DND-41 (cell line): ENCODE data around the gene RAD51B.

Experiments used
- ATAC-seq: fragments of 200-7000 bp; cut with Tn5 transposase; 3 replicates; pipeline ENCODE4 v1.9.1; 2021; ENCODE audit warnings: low read depth; ENCODE audit not compliant: insufficient read depth
- DNase-seq: peaks from one replicate; pipeline ENCODE4 v3.0.0-alpha.2; 2020
- H2AFZ ChIP-seq: 2 replicates; pipeline ENCODE4 v1.6.0; 2012; ENCODE audit warnings: low read depth, low read length
- H3K27ac ChIP-seq: 2 replicates; pipeline ENCODE4 v1.5.1; 2012; ENCODE audit warnings: low read length, inconsistent platforms
- H3K27me3 ChIP-seq: fragments of 200-600 bp; sonication (generic); 2 replicates; pipeline ENCODE4 v1.6.0; 2012; ENCODE audit warnings: low read length, mild to moderate bottlenecking, inconsistent platforms; ENCODE audit not compliant: insufficient read depth, poor library complexity
- H3K36me3 ChIP-seq: 2 replicates; pipeline ENCODE4 v1.5.1; 2012; ENCODE audit warnings: low read length, inconsistent platforms; ENCODE audit not compliant: insufficient read depth
- H3K4me1 ChIP-seq: 2 replicates; pipeline ENCODE4 v1.5.1; 2012; ENCODE audit warnings: mild to moderate bottlenecking, low read length; ENCODE audit not compliant: insufficient read depth
- H3K4me2 ChIP-seq: 2 replicates; pipeline ENCODE4 v1.6.0; 2012; ENCODE audit warnings: mild to moderate bottlenecking, moderate library complexity, low read length, inconsistent platforms; ENCODE audit not compliant: insufficient read depth
- H3K4me3 ChIP-seq, 2 experiments: fragments of 200-600 bp in 1 of 2; shearing (Covaris generic) in 1 of 2; 2 replicates each; pipeline ENCODE4 v1.5.1; 2012 to 2016; ENCODE audit warnings: inconsistent platforms in 2 of 2, low read length in 2 of 2, mild to moderate bottlenecking in 2 of 2, low read depth in 1 of 2, moderate library complexity in 1 of 2
- H3K79me2 ChIP-seq: 2 replicates; pipeline ENCODE4 v1.6.0; 2012; ENCODE audit warnings: low read length, inconsistent platforms; ENCODE audit not compliant: insufficient read depth
- H3K9ac ChIP-seq: 2 replicates; pipeline ENCODE4 v1.6.0; 2012; ENCODE audit warnings: low read depth, mild to moderate bottlenecking, inconsistent platforms, low read length, moderate library complexity
- H3K9me3 ChIP-seq: 2 replicates; pipeline ENCODE4 v1.5.1; 2012; ENCODE audit warnings: low read length, moderate library complexity, mild to moderate bottlenecking, inconsistent platforms; ENCODE audit not compliant: insufficient read depth, severe bottlenecking
- H4K20me1 ChIP-seq: 2 replicates; pipeline ENCODE4 v1.6.0; 2012; ENCODE audit warnings: low read length; ENCODE audit not compliant: insufficient read depth
- CTCF ChIP-seq: IDR thresholded peaks from 2 replicates; pipeline ENCODE4 v1.5.1; 2012; ENCODE audit warnings: borderline replicate concordance, low read length, moderate library complexity, mild to moderate bottlenecking; ENCODE audit not compliant: poor library complexity, severe bottlenecking; ENCODE audit errors: extremely low read depth
- EZH2 ChIP-seq: IDR thresholded peaks from 3 replicates; pipeline ENCODE4 v1.6.1; 2012; ENCODE audit warnings: borderline replicate concordance, low read depth, mild to moderate bottlenecking, moderate library complexity, low read length, inconsistent platforms; ENCODE audit not compliant: severe bottlenecking

Gene RAD51B

GRCh38 chr14:68106905-68107304 lies 287.3 kb downstream of the RAD51B start:
- H3K4me1 ChIP-seq, result peaks cover 19% of the 10 kb centered on the region
- TF ChIP-seq EZH2 (no peak), CTCF (no peak)
- no peak for DNase-seq
- H3K27ac ChIP-seq, result no peak overlapping the region
- H3K4me2 ChIP-seq, result no peak overlapping the region
- peaks cover 5% of the 10 kb centered on the region for H3K9me3 ChIP-seq
- H4K20me1 ChIP-seq, result no peaks in the 10 kb centered on the region
- H2AFZ ChIP-seq, result no peak overlapping the region
- H3K9ac ChIP-seq, result no peak overlapping the region
- ATAC-seq, result no peak
- peaks cover under 1% of the 10 kb centered on the region; the same call in 1 of the 2 replicates for H3K36me3 ChIP-seq
- no peaks in the 10 kb centered on the region for H3K27me3 ChIP-seq
- no peaks in the 10 kb centered on the region for H3K79me2 ChIP-seq
- H3K4me3 ChIP-seq, result no peak overlapping the region

GRCh38 chr14:68109132-68109900 lies 289.7 kb downstream of the RAD51B start:
- Histone ChIP-seq H3K79me2 (no peaks in the 10 kb centered on the region), H3K4me3 (no peak overlapping the region), H3K27me3 (no peaks in the 10 kb centered on the region), H3K9me3 (no peaks in the 10 kb centered on the region), H2AFZ (no peak overlapping the region), H4K20me1 (no peaks in the 10 kb centered on the region), H3K36me3 (no peaks in the 10 kb centered on the region), H3K27ac (no peak overlapping the region), H3K4me2 (no peak overlapping the region), H3K9ac (no peak overlapping the region), H3K4me1 (peaks cover 19% of the 10 kb centered on the region)
- no peak for TF ChIP-seq CTCF
- no peak for TF ChIP-seq EZH2
- no peak for ATAC-seq
- no peak for DNase-seq

- Histone ChIP-seq H4K20me1 (no peaks in the 10 kb centered on the region), H3K4me2 (peak overlapping the region; percentile 14; the same call in 1 of the 2 replicates), H3K9me3 (no peaks in the 10 kb centered on the region), H3K4me3 (no peak overlapping the region), H3K27me3 (no peaks in the 10 kb centered on the region), H3K4me1 (peaks cover 19% of the 10 kb centered on the region), H3K27ac (peak overlapping the region; percentile 31; the same call in 1 of the 2 replicates), H2AFZ (no peak overlapping the region), H3K79me2 (no peaks in the 10 kb centered on the region), H3K9ac (no peak overlapping the region), H3K36me3 (no peaks in the 10 kb centered on the region)
- DNase-seq (peak; percentile 25), ATAC-seq (peak; percentile 72)
- TF ChIP-seq EZH2 (no peak), CTCF (no peak)
These were observed 291.7 kb downstream of the RAD51B start for GRCh38 chr14:68111097-68111852.
